DOHH2 (cell line): ENCODE results near the gene FRMD3.

Experiments used
- H3F3A ChIP-seq: fragments of 200-600 bp; sonication (generic), shearing (Covaris generic); 2 replicates; pipeline ENCODE4 v1.6.0; 2016; ENCODE audit warnings: antibody characterized with exemption, mild to moderate bottlenecking; ENCODE audit not compliant: control insufficient read depth, insufficient read depth
- H3K27ac ChIP-seq: fragments of 200-600 bp; sonication (generic); 2 replicates; pipeline ENCODE4 v1.5.1; 2014; ENCODE audit warnings: low read depth, mild to moderate bottlenecking, low read length, moderate library complexity
- H3K27me3 ChIP-seq: fragments of 200-600 bp; sonication (generic); 2 replicates; pipeline ENCODE4 v1.6.1; 2014; ENCODE audit warnings: mild to moderate bottlenecking, low read length, mixed read lengths; ENCODE audit not compliant: control insufficient read depth
- H3K36me3 ChIP-seq: fragments of 200-600 bp; sonication (generic); 2 replicates; pipeline ENCODE4 v1.6.1; 2014; ENCODE audit warnings: mild to moderate bottlenecking, low read length, moderate library complexity, mixed read lengths; ENCODE audit not compliant: control insufficient read depth
- H3K4me1 ChIP-seq: fragments of 200-600 bp; sonication (generic); 2 replicates; pipeline ENCODE4 v1.6.1; 2014; ENCODE audit warnings: mild to moderate bottlenecking, low read length, mixed read lengths; ENCODE audit not compliant: control insufficient read depth
- H3K4me2 ChIP-seq: fragments of 200-600 bp; sonication (generic); 2 replicates; pipeline ENCODE4 v1.6.0; 2014; ENCODE audit warnings: mild to moderate bottlenecking, low read length, moderate library complexity
- H3K4me3 ChIP-seq: fragments of 200-600 bp; sonication (generic); 2 replicates; pipeline ENCODE4 v1.5.1; 2014; ENCODE audit warnings: mild to moderate bottlenecking, low read length, mixed read lengths
- H3K79me2 ChIP-seq: fragments of 200-600 bp; sonication (generic); 2 replicates; pipeline ENCODE4 v1.6.1; 2014; ENCODE audit warnings: mild to moderate bottlenecking, low read length, mixed read lengths; ENCODE audit not compliant: control insufficient read depth
- H3K9me2 ChIP-seq: fragments of 200-600 bp; sonication (generic); replicated peaks from 2 replicates; pipeline ENCODE4 v1.6.1; 2014; ENCODE audit warnings: mild to moderate bottlenecking, low read length, mixed read lengths; ENCODE audit not compliant: control insufficient read depth
- H3K9me3 ChIP-seq: fragments of 200-600 bp; sonication (generic); 2 replicates; pipeline ENCODE4 v1.6.1; 2014; ENCODE audit warnings: antibody characterized with exemption, low read length, mixed read lengths; ENCODE audit not compliant: control insufficient read depth, insufficient read depth
- H4K20me1 ChIP-seq: fragments of 200-600 bp; sonication (generic); 2 replicates; pipeline ENCODE4 v1.6.0; 2014; ENCODE audit warnings: low read depth, mild to moderate bottlenecking, antibody characterized with exemption, low read length, moderate library complexity; ENCODE audit not compliant: control insufficient read depth, insufficient read depth
- CTCF ChIP-seq: fragments of 200-600 bp; sonication (generic); IDR thresholded peaks from one replicate; pipeline ENCODE4 v1.5.1; 2014; ENCODE audit warnings: antibody characterized with exemption, mild to moderate bottlenecking, low read depth, low read length; ENCODE audit not compliant: poor library complexity, severe bottlenecking
- EZH2phosphoT487 ChIP-seq: fragments of 200-600 bp; sonication (generic); IDR thresholded peaks from 2 replicates; pipeline ENCODE4 v1.6.1; 2017; ENCODE audit warnings: borderline replicate concordance, mild to moderate bottlenecking, antibody characterized with exemption, low read length, moderate library complexity, mixed read lengths

The FRMD3 gene

GRCh38 chr9:83508067-83508466 lies 30.1 kb downstream of the FRMD3 start:
- no peaks in the 10 kb centered on the region for H3K36me3 ChIP-seq
- no peaks in the 10 kb centered on the region for H3F3A ChIP-seq
- no peaks in the 10 kb centered on the region for H3K79me2 ChIP-seq
- H3K27ac ChIP-seq, result no peak overlapping the region
- TF ChIP-seq EZH2phosphoT487 (no peak), CTCF (no peak)
- H3K9me2 ChIP-seq, result no peaks in the 10 kb centered on the region
- H3K27me3 ChIP-seq, result no peaks in the 10 kb centered on the region
- H4K20me1 ChIP-seq, result no peaks in the 10 kb centered on the region
- no peak overlapping the region for H3K4me3 ChIP-seq
- H3K4me1 ChIP-seq, result no peaks in the 10 kb centered on the region
- no peak overlapping the region for H3K4me2 ChIP-seq
- no peaks in the 10 kb centered on the region for H3K9me3 ChIP-seq

- H3K9me2 ChIP-seq, result no peaks in the 10 kb centered on the region
- no peak overlapping the region for H3K4me2 ChIP-seq
- H3K79me2 ChIP-seq, result no peaks in the 10 kb centered on the region
- H3K4me3 ChIP-seq, result no peak overlapping the region
- no peaks in the 10 kb centered on the region for H3K4me1 ChIP-seq
- H3K27me3 ChIP-seq, result no peaks in the 10 kb centered on the region
- H3K36me3 ChIP-seq, result no peaks in the 10 kb centered on the region
- H4K20me1 ChIP-seq, result no peaks in the 10 kb centered on the region
- H3K9me3 ChIP-seq, result no peaks in the 10 kb centered on the region
- H3F3A ChIP-seq, result no peaks in the 10 kb centered on the region
- H3K27ac ChIP-seq, result no peak overlapping the region
- TF ChIP-seq EZH2phosphoT487 (no peak), CTCF (no peak)
Measured at GRCh38 chr9:83505282-83505681, 32.9 kb downstream of the FRMD3 start.

GRCh38 chr9:83503866-83504265 lies 34.3 kb downstream of the FRMD3 start:
- Histone ChIP-seq H3K4me1 (no peaks in the 10 kb centered on the region), H3K36me3 (no peaks in the 10 kb centered on the region), H3K9me3 (no peaks in the 10 kb centered on the region), H3K9me2 (no peaks in the 10 kb centered on the region), H3K79me2 (no peaks in the 10 kb centered on the region), H3K27me3 (no peaks in the 10 kb centered on the region), H3K27ac (no peak overlapping the region), H3K4me3 (no peak overlapping the region), H3F3A (no peaks in the 10 kb centered on the region), H3K4me2 (no peak overlapping the region), H4K20me1 (no peaks in the 10 kb centered on the region)
- no peak for TF ChIP-seq EZH2phosphoT487
- no peak for TF ChIP-seq CTCF

GRCh38 chr9:83501565-83501964 lies 36.6 kb downstream of the FRMD3 start:
- Histone ChIP-seq H4K20me1 (no peaks in the 10 kb centered on the region), H3K4me1 (no peaks in the 10 kb centered on the region), H3F3A (no peaks in the 10 kb centered on the region), H3K9me3 (no peaks in the 10 kb centered on the region), H3K4me3 (no peak overlapping the region), H3K27me3 (no peaks in the 10 kb centered on the region), H3K79me2 (no peaks in the 10 kb centered on the region), H3K27ac (no peak overlapping the region), H3K36me3 (no peaks in the 10 kb centered on the region), H3K9me2 (no peaks in the 10 kb centered on the region), H3K4me2 (no peak overlapping the region)
- TF ChIP-seq EZH2phosphoT487 (no peak), CTCF (no peak)
